Loucy (cell line): ENCODE results near the gene BCAN.

Experiments used
- H2AFZ ChIP-seq: fragments of 200-600 bp; sonication (generic); 2 replicates; pipeline ENCODE4 v1.6.0; 2016; ENCODE audit warnings: antibody characterized with exemption, mild to moderate bottlenecking, low read length, moderate library complexity
- H3F3A ChIP-seq: fragments of 200-600 bp; 2 replicates; pipeline ENCODE4 v1.6.0; 2016; ENCODE audit warnings: antibody characterized with exemption, low read depth, mild to moderate bottlenecking
- H3K27me3 ChIP-seq: fragments of 200-600 bp; sonication (generic); 2 replicates; pipeline ENCODE4 v1.6.1; 2014; ENCODE audit warnings: low read length, mild to moderate bottlenecking; ENCODE audit not compliant: insufficient read depth, poor library complexity, severe bottlenecking
- H3K36me3 ChIP-seq: fragments of 200-600 bp; sonication (generic); 2 replicates; pipeline ENCODE4 v1.6.1; 2016; ENCODE audit warnings: low read length; ENCODE audit not compliant: insufficient read depth
- H3K4me1 ChIP-seq: fragments of 200-600 bp; sonication (generic); 2 replicates; pipeline ENCODE4 v1.5.1; 2014; ENCODE audit warnings: low read length, mild to moderate bottlenecking; ENCODE audit not compliant: insufficient read depth, poor library complexity, severe bottlenecking
- H3K4me2 ChIP-seq: fragments of 200-600 bp; sonication (generic); 2 replicates; pipeline ENCODE4 v1.6.0; 2014; ENCODE audit warnings: antibody characterized with exemption, low read length, low read depth, mild to moderate bottlenecking; ENCODE audit not compliant: poor library complexity, severe bottlenecking
- H3K4me3 ChIP-seq: fragments of 200-600 bp; sonication (generic); 2 replicates; pipeline ENCODE4 v1.5.1; 2014; ENCODE audit warnings: low read length, mild to moderate bottlenecking, mixed read lengths; ENCODE audit not compliant: poor library complexity, severe bottlenecking
- H3K79me2 ChIP-seq: fragments of 200-600 bp; sonication (generic); 2 replicates; pipeline ENCODE4 v1.6.1; 2014; ENCODE audit warnings: low read length; ENCODE audit not compliant: insufficient read depth
- H3K9ac ChIP-seq: fragments of 200-600 bp; sonication (generic); 2 replicates; pipeline ENCODE4 v1.6.0; 2014; ENCODE audit warnings: mild to moderate bottlenecking, low read depth, low read length, moderate library complexity; ENCODE audit not compliant: poor library complexity, severe bottlenecking
- H3K9me2 ChIP-seq: fragments of 200-600 bp; sonication (generic); replicated peaks from 2 replicates; pipeline ENCODE4 v1.6.1; 2016; ENCODE audit warnings: low read depth, low read length, mixed read lengths
- H3K9me3 ChIP-seq: fragments of 200-600 bp; sonication (generic); 2 replicates; pipeline ENCODE4 v1.6.1; 2014; ENCODE audit warnings: mild to moderate bottlenecking, antibody characterized with exemption, low read length, low read depth; ENCODE audit not compliant: insufficient read depth
- H4K20me1 ChIP-seq: fragments of 200-600 bp; sonication (generic); 2 replicates; pipeline ENCODE4 v1.6.0; 2014; ENCODE audit warnings: antibody characterized with exemption, low read length, mild to moderate bottlenecking; ENCODE audit not compliant: insufficient read depth, poor library complexity, severe bottlenecking
- CTCF ChIP-seq: fragments of 200-600 bp; sonication (generic); conservative IDR thresholded peaks from 2 replicates; pipeline ENCODE4 v1.5.1; 2014; ENCODE audit warnings: mild to moderate bottlenecking, antibody characterized with exemption, low read length
- EZH2phosphoT487 ChIP-seq: fragments of 200-600 bp; IDR thresholded peaks from 2 replicates; pipeline ENCODE4 v1.6.1; 2018; ENCODE audit warnings: antibody characterized with exemption, mild to moderate bottlenecking, moderate library complexity, borderline replicate concordance

BCAN gene

DNA sequence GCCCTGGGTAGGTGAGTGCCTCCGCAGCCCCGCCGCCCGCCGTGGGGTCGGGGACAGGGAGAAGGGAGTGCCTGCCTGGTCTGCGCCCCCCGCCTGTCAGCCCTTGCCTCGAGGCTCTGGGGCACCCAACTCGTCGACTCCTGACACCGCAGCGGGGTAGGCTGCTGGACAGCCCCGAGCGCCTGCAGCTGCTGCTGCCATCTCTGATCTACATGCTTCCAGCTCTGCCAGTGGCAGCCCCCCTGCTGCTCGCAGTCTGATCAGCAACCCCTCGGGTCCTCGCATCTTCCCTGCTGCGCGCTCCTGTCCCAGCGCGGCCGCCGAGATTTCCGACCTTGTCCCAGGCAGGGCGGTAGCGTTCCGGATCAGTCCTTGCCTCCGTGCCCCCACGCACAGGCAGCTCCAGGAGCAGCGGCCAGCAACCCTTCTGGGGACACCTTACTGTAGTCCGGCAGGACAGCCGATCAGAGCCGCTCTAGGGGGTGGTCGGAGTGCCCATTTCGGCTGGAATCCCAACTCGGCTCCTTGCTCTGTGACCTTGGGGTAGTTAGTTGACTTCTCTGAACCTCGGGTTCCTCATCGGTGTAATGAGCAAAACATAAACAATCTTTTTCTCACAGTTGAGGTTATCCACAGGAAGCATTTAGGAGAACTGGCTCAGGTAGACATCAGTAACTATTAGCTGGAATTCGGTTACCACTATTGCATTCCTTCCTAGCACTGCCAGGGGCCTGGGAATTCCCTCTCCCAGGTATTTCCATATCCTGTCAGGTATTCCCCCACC lies 540 bp downstream of the BCAN start:
- Histone ChIP-seq H3K9me3 (no peaks in the 10 kb centered on the region), H4K20me1 (no peaks in the 10 kb centered on the region), H3K9me2 (no peaks in the 10 kb centered on the region), H3K4me2 (no peak overlapping the region), H3K9ac (no peak overlapping the region), H3K79me2 (no peaks in the 10 kb centered on the region), H3K36me3 (no peaks in the 10 kb centered on the region), H3K27me3 (no peaks in the 10 kb centered on the region), H3K4me1 (peaks cover 18% of the 10 kb centered on the region), H2AFZ (no peak overlapping the region), H3F3A (no peaks in the 10 kb centered on the region), H3K4me3 (no peak overlapping the region)
- TF ChIP-seq EZH2phosphoT487 = no peak
- no peak for TF ChIP-seq CTCF

DNA sequence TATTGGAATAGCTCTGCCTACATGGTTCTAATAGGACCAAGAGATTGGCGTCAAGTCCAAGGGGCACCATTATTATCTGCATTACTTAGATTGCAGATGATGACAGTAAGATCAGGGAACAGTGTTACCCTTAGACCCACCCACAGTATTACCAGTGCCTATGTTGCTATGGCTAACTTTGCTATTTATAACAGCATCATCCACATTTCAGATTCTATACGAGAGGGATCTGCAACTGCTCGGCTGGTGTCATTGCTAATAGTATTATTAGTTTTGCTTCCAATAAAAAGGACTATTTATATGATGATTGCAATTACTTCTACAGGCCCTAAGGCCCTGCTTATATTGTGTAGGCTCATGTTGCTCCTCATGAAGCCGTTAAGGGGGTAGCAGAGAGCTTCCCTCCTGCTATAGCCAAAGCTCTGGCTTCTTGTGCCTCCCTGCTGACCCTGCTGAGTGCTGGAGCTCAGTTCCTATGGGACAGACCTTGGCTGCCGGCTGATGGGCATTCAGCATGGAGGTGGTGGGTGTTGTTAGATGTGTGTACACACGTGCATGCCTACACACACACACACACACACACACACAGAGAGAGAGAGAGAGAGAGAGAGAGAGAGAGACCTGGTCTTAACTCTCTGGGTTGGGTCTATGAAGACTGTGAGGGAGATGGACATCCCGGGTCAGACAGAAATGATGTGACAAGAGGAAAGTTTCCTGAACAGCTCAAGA lies 1.3 kb downstream of the BCAN start:
- peaks cover 18% of the 10 kb centered on the region for H3K4me1 ChIP-seq
- no peaks in the 10 kb centered on the region for H3K9me2 ChIP-seq
- no peaks in the 10 kb centered on the region for H3F3A ChIP-seq
- no peaks in the 10 kb centered on the region for H3K79me2 ChIP-seq
- peak overlapping the region; percentile 44 for H3K4me2 ChIP-seq
- H4K20me1 ChIP-seq = no peaks in the 10 kb centered on the region
- H3K9me3 ChIP-seq = no peaks in the 10 kb centered on the region
- peak overlapping the region; percentile 62 for H2AFZ ChIP-seq
- TF ChIP-seq EZH2phosphoT487 = no peak
- TF ChIP-seq CTCF = no peak
- peak overlapping the region; percentile 15 for H3K4me3 ChIP-seq
- H3K9ac ChIP-seq = peak overlapping the region; percentile 42
- no peaks in the 10 kb centered on the region for H3K27me3 ChIP-seq
- H3K36me3 ChIP-seq = no peaks in the 10 kb centered on the region

DNA sequence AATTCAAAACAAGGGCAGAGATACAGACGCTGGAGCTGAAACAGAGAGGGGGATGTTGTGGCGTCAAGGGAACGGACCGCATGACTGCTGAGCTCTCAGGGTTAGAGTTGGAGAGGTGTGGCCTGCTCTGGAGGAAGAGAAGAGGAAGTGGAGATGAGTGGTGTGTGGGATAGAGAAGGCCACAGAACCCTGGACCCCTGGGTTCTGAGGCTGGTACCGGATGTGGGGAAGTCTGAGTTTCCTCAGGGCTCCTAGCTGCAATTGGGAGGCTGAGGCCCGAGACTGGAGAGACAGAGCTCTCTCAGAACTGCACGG lies 1.8 kb downstream of the BCAN start:
- Histone ChIP-seq H3F3A (no peaks in the 10 kb centered on the region), H3K9me3 (no peaks in the 10 kb centered on the region), H3K27me3 (no peaks in the 10 kb centered on the region), H4K20me1 (no peaks in the 10 kb centered on the region), H3K4me2 (peak overlapping the region; percentile 44), H3K79me2 (no peaks in the 10 kb centered on the region), H2AFZ (peak overlapping the region; percentile 62), H3K9me2 (no peaks in the 10 kb centered on the region), H3K9ac (peak overlapping the region; percentile 42), H3K4me1 (peaks cover 18% of the 10 kb centered on the region), H3K36me3 (no peaks in the 10 kb centered on the region), H3K4me3 (peak overlapping the region; percentile 15)
- TF ChIP-seq EZH2phosphoT487 = no peak
